Cardiac septum (tissue), 1 donor: ENCODE data around the gene FYCO1. TPM values are rescaled to one million over a fixed set of nuclear protein-coding genes. Genes with fewer than 3 reads are reported as not detected.
A peak's percentile ranks its signal among the peaks of the same experiment; 100 is the strongest.

Experiments used
- DNase-seq: peaks from one replicate; pipeline ENCODE4 v3.0.0-alpha.2; 2020; ENCODE audit warnings: low spot score
- intact Hi-C: fragments of 100-400 bp; cut with DNase I; formaldehyde crosslinking; loops from one replicate; pipeline ENCODE4 v1.14.0; 2022
- total RNA-seq: library from RNA; stranded (reverse); fragmentation: NEBNext Ultra II Directional; extraction: Animal tissue kit (Norgen Biotek cat#: 25700); gene quantifications from one replicate; pipeline ENCODE4 v1.2.1, GENCODE V29; 2021
- donor health status: DM: no; HTN: no; CAD: no.

Gene FYCO1
- total RNA-seq, 1 donor from 2014 or later, result 129 TPM

GRCh38 chr3:45969116-45969515, 26.5 kb downstream of the FYCO1 start:
- intact Hi-C loops, result no loop called here

GRCh38 chr3:45968706-45969105, 26.9 kb downstream of the FYCO1 start:
- intact Hi-C loops, result no loop called here
- DNase-seq, result no peak

More at GRCh38 chr3:45969116-45969515, 26.5 kb downstream of the FYCO1 start:
- DNase-seq, result no peak

GRCh38 chr3:45968149-45968548, 27.5 kb downstream of the FYCO1 start:
- DNase-seq, result no peak
- intact Hi-C loops, result no loop called here

- intact Hi-C loops, result no loop called here
These were observed 27.9 kb downstream of the FYCO1 start for GRCh38 chr3:45967724-45968123.

GRCh38 chr3:45966950-45967640, 28.5 kb downstream of the FYCO1 start:
- intact Hi-C loops, result no loop called here
- DNase-seq, result no peak

More at GRCh38 chr3:45967724-45968123, 27.9 kb downstream of the FYCO1 start:
- DNase-seq, result no peak

- intact Hi-C loops, result no loop called here
- DNase-seq, result no peak
These were observed 29.2 kb downstream of the FYCO1 start for GRCh38 chr3:45966371-45966791.

GRCh38 chr3:45965653-45966052, 30.0 kb downstream of the FYCO1 start:
- DNase-seq, result no peak
- intact Hi-C loops, result no loop called here

GRCh38 chr3:45965253-45965652, 30.4 kb downstream of the FYCO1 start:
- intact Hi-C loops, result no loop called here
- no peak for DNase-seq

- intact Hi-C loops, result no loop called here
- DNase-seq, result no peak
These were observed 31.5 kb downstream of the FYCO1 start for GRCh38 chr3:45964139-45964538.

- DNase-seq, result no peak
- intact Hi-C loops, result no loop called here
These were observed 33.6 kb downstream of the FYCO1 start for GRCh38 chr3:45962033-45962432.

- no peak for DNase-seq
- intact Hi-C loops, result no loop called here
These were observed 35.3 kb downstream of the FYCO1 start for GRCh38 chr3:45960289-45960688.

GRCh38 chr3:45959201-45959600, 36.4 kb downstream of the FYCO1 start:
- intact Hi-C loops, result no loop called here
- no peak for DNase-seq

- no peak for DNase-seq
- intact Hi-C loops, result no loop called here
These were observed 37.3 kb downstream of the FYCO1 start for GRCh38 chr3:45958321-45958791.

- intact Hi-C loops, result no loop called here
These were observed 38.0 kb downstream of the FYCO1 start for GRCh38 chr3:45957586-45957985.

GRCh38 chr3:45955706-45956105, 39.9 kb downstream of the FYCO1 start:
- no peak for DNase-seq
- intact Hi-C loops, result no loop called here

More at GRCh38 chr3:45957586-45957985, 38.0 kb downstream of the FYCO1 start:
- no peak for DNase-seq

GRCh38 chr3:45955017-45955647, 40.5 kb downstream of the FYCO1 start:
- intact Hi-C loops, result no loop called here
- DNase-seq, result peak; percentile 20

GRCh38 chr3:45954306-45954705, 41.3 kb downstream of the FYCO1 start:
- intact Hi-C loops, result no loop called here
- peak; percentile 43 for DNase-seq

- no peak for DNase-seq
- intact Hi-C loops, result no loop called here
These were observed 42.1 kb downstream of the FYCO1 start for GRCh38 chr3:45953536-45953935.

- intact Hi-C loops, result no loop called here
These were observed 43.2 kb downstream of the FYCO1 start for GRCh38 chr3:45952456-45952855.

GRCh38 chr3:45951946-45952345, 43.7 kb downstream of the FYCO1 start:
- intact Hi-C loops, result no loop called here
- no peak for DNase-seq

More at GRCh38 chr3:45952456-45952855, 43.2 kb downstream of the FYCO1 start:
- peak; percentile 17 for DNase-seq
